22Rv1 (cell line): ENCODE results near the gene DUSP16.

Experiments
- CTCF ChIP-seq: fragments of 450-650 bp; IDR thresholded peaks from 2 replicates; pipeline ENCODE4 v1.5.1; 2017; ENCODE audit warnings: mild to moderate bottlenecking
- ZFX ChIP-seq: fragments of 450-650 bp; IDR thresholded peaks from 2 replicates; pipeline ENCODE4 v1.6.1; 2017; ENCODE audit warnings: antibody characterized with exemption, borderline replicate concordance

DNA sequence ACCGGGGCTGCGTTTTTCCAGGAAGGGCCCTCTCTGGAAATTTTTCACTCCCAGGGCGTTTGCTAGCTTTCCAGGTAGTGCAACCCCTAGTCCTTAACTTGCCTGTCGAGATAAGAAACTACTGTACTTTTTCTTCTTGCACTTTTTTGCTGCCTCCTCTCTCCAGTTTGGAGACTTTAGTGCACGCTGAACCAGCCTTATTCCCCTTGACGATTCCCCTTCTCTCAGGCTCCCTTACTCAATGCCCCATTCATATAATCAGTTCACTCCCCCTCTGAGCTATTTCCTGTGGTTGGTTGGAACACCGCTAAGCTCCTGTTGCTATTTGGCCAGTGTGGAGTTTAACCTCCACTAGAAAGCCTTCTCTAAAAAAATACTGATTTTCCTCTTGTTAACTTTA is 49.7 kb upstream of the DUSP16 start:
- TF ChIP-seq CTCF (no peak), ZFX (no peak)
